Stomach (tissue), 9 donors: ENCODE data around the gene POR. TPM values are rescaled to one million over a fixed set of nuclear protein-coding genes. Genes with fewer than 3 reads are reported as not detected.
"Not testable (repeated sequence)": the region's sequence is repeated elsewhere in the genome, so short reads cannot be mapped to it uniquely, and the experiment has no call there.

Source experiments
- DNase-seq, 2 donors: peaks; one replicate each; pipeline versions ENCODE4 v3.0.0 to v3.0.0-alpha.2; 2013 to 2019
- H3K27ac ChIP-seq, 5 donors: fragments of 200-600 bp in 4 of 5; sonication (generic) in 4 of 5; one replicate each; pipeline ENCODE4 v1.5.1; 2013 to 2019; ENCODE audit warnings: mild to moderate bottlenecking in 1 of 5, moderate library complexity in 1 of 5
- H3K27me3 ChIP-seq, 3 donors: fragments of 200-600 bp; sonication (generic); one replicate each; pipeline ENCODE4 v1.5.1; 2017 to 2019; ENCODE audit warnings: mixed run types in 1 of 3
- H3K36me3 ChIP-seq, 4 donors: fragments of 200-600 bp; sonication (generic); 1 replicate in 3 of 4; 2 replicates in 1 of 4; pipeline ENCODE4 v1.5.1; 2016 to 2019
- H3K4me1 ChIP-seq, 4 donors: fragments of 200-600 bp; sonication (generic); one replicate each; pipeline ENCODE4 v1.5.1; 2016 to 2019
- H3K4me3 ChIP-seq, 4 donors: fragments of 200-600 bp; sonication (generic) in 3 of 4; one replicate each; pipeline ENCODE4 v1.5.1; 2016 to 2019; ENCODE audit warnings: mild to moderate bottlenecking in 1 of 4
- H3K9me3 ChIP-seq, 4 donors: fragments of 200-600 bp; sonication (generic); one replicate each; pipeline ENCODE4 v1.5.1; 2016 to 2019
- CTCF ChIP-seq, 7 experiments: fragments of 450-650 bp in 4 of 7; fragments of 200-600 bp in 3 of 7; sonication (generic) in 3 of 7; IDR thresholded peaks; one replicate each; pipeline ENCODE4 v1.5.1; 2016 to 2019; ENCODE audit warnings: antibody characterized with exemption in 7 of 7, control low read depth in 2 of 7, mild to moderate bottlenecking in 1 of 7
- EP300 ChIP-seq: sonication (generic); formaldehyde crosslinking; IDR thresholded peaks from one replicate; pipeline ENCODE4 v1.6.1; 2017; ENCODE audit warnings: antibody characterized with exemption
- POLR2A ChIP-seq, 4 donors: fragments of 450-650 bp; IDR thresholded peaks; one replicate each; pipeline ENCODE4 v1.6.1; 2016; ENCODE audit warnings: antibody characterized with exemption in 4 of 4, control low read depth in 2 of 4, mild to moderate bottlenecking in 1 of 4, moderate library complexity in 1 of 4
- POLR2AphosphoS5 ChIP-seq, 3 donors: sonication (generic); formaldehyde crosslinking; IDR thresholded peaks; one replicate each; pipeline ENCODE4 v1.6.1; 2016; ENCODE audit warnings: antibody characterized with exemption in 3 of 3
- WGBS, 5 donors: extraction: QIAGEN DNeasy Blood & Tissue Kit in 3 of 5; methylation state at CpG; one replicate each; pipeline versions ENCODE4 v1.1.5 to v1.1.7; 2013 to 2018; 5-methylcytosine and 5-hydroxymethylcytosine counted together
- intact Hi-C: fragments of 100-400 bp; cut with DNase I; formaldehyde crosslinking; loops from one replicate; pipeline ENCODE4 v1.15.1; 2023; ENCODE audit warnings: low total_unique reads
- polyA plus RNA-seq, 3 donors: library from polyadenylated mRNA; stranded (reverse); fragments of 200-250 nt; gene quantifications; one replicate each; pipeline ENCODE4 v1.2.3, GENCODE V29; 2013
- total RNA-seq, 5 donors: library from RNA; depleted of rRNA; stranded (reverse); fragments of >200 nt; gene quantifications; one replicate each; pipeline versions ENCODE4 v1.1.0 to v1.2.3, GENCODE V29; 2014 to 2016
- donor health status: healthy with polysubstance abuse.
- donor health status: Bipolar disorder and iron deficiency.
- donor health status: healthy.

POR gene
- total and polyA plus RNA-seq, 8 donors: 30.4 to 304 (median 67.3) TPM

DNA sequence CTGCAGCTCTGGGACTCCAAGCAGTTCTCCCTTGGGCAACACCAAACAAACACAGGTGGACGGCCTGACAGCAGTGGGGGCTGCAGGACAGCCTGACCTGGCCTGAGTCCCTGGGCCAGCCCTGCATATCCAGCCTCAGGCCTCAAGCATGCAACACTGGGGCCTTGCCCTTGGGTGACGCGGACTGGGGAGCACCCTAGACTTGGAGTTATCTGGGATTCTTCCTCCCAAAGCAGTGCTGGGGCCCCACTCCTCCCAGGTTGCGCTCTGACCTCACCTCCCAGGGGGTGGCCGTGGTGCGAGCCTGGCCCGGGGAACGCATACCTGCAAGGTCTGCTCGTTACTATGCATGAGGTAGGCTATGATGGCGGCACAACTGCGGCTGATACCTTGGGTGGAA is 85.6 kb downstream of the POR start:
- no peak for DNase-seq
- intact Hi-C loops: no loop called here
- Histone ChIP-seq H3K9me3 (no peaks in the 10 kb centered on the region), H3K36me3 (peaks cover 30 to 68% (median 59%) of the 10 kb centered on the region in 4 donors), H3K4me3 (no peak overlapping the region), H3K27me3 (no peaks in the 10 kb centered on the region), H3K4me1 (peaks cover 0 to 1% (median under 1%) of the 10 kb centered on the region in 4 donors), H3K27ac (no peak overlapping the region)
- TF ChIP-seq EP300 (no peak), POLR2A (IDR thresholded peaks at IDR 0.05) (no peak), POLR2AphosphoS5 (IDR thresholded peaks at IDR 0.05) (no peak), CTCF (IDR thresholded peaks at IDR 0.05) (no peak)
- 95 to 98% (median 97%) methylated on average over 11 of the region's 11 CpGs for WGBS, 5 donors

GRCh38 chr7:76002139-76002538 is 87.2 kb downstream of the POR start:
- TF ChIP-seq POLR2A (IDR thresholded peaks at IDR 0.05): no peak
- TF ChIP-seq EP300: no peak
- no peak for TF ChIP-seq CTCF (IDR thresholded peaks at IDR 0.05)
- no peak for TF ChIP-seq POLR2AphosphoS5 (IDR thresholded peaks at IDR 0.05)
- intact Hi-C loops: no loop called here

GRCh38 chr7:76002822-76003221 is 87.9 kb downstream of the POR start:
- Histone ChIP-seq H3K9me3 (no peaks in the 10 kb centered on the region), H3K36me3 (peaks cover 24 to 68% (median 52%) of the 10 kb centered on the region in 4 donors), H3K27me3 (no peaks in the 10 kb centered on the region), H3K4me3 (no peak overlapping the region), H3K4me1 (no peaks in the 10 kb centered on the region), H3K27ac (no peak overlapping the region)
- DNase-seq: no peak
- intact Hi-C loops: no loop called here
- WGBS, 5 donors: 89 to 100% (median 97%) methylated on average over 3 of the region's 3 CpGs
- TF ChIP-seq POLR2AphosphoS5 (IDR thresholded peaks at IDR 0.05) (no peak), EP300 (no peak), CTCF (IDR thresholded peaks at IDR 0.05) (no peak), POLR2A (IDR thresholded peaks at IDR 0.05) (no peak)

More at GRCh38 chr7:76002139-76002538, 87.2 kb downstream of the POR start:
- Histone ChIP-seq H3K4me1 (no peaks in the 10 kb centered on the region), H3K36me3 (peaks cover 24 to 66% (median 52%) of the 10 kb centered on the region in 4 donors), H3K27me3 (no peaks in the 10 kb centered on the region), H3K27ac (no peak overlapping the region), H3K4me3 (no peak overlapping the region), H3K9me3 (no peaks in the 10 kb centered on the region)
- DNase-seq: no peak
- 47 to 76% (median 66%) methylated on average over 6 of the region's 6 CpGs for WGBS, 5 donors

GRCh38 chr7:76003351-76003750 is 88.4 kb downstream of the POR start:
- Histone ChIP-seq H3K27me3 (no peaks in the 10 kb centered on the region), H3K36me3 (peaks cover 24 to 67% (median 52%) of the 10 kb centered on the region in 4 donors)
- WGBS, 5 donors: 93 to 99% (median 97%) methylated on average over 10 of the region's 10 CpGs

GRCh38 chr7:76005004-76005403 is 90.0 kb downstream of the POR start:
- peaks cover 24 to 62% (median 48%) of the 10 kb centered on the region in 4 donors for H3K36me3 ChIP-seq
- intact Hi-C loops: not testable (repeated sequence)
- WGBS, 5 donors: 82 to 99% (median 92%) methylated on average over 4 of the region's 4 CpGs

More at GRCh38 chr7:76003351-76003750, 88.4 kb downstream of the POR start:
- TF ChIP-seq POLR2AphosphoS5 (IDR thresholded peaks at IDR 0.05): no peak
- no peak for TF ChIP-seq EP300
- no peak for TF ChIP-seq CTCF (IDR thresholded peaks at IDR 0.05)
- TF ChIP-seq POLR2A (IDR thresholded peaks at IDR 0.05): no peak
- intact Hi-C loops: no loop called here
- Histone ChIP-seq H3K27ac (no peak overlapping the region), H3K4me1 (peaks cover 0 to 3% (median 1%) of the 10 kb centered on the region in 4 donors), H3K9me3 (no peaks in the 10 kb centered on the region), H3K4me3 (no peak overlapping the region)
- DNase-seq: no peak

More at GRCh38 chr7:76005004-76005403, 90.0 kb downstream of the POR start:
- H3K27ac ChIP-seq, DNase-seq, H3K9me3 ChIP-seq, H3K27me3 ChIP-seq, H3K4me3 ChIP-seq: not testable (repeated sequence)
- peaks cover 5 to 19% (median 9%) of the 10 kb centered on the region in 4 donors for H3K4me1 ChIP-seq
